H1 (cell line): ENCODE results near the gene PPP4R4. TPM values are rescaled to one million over a fixed set of nuclear protein-coding genes. Genes with fewer than 3 reads are reported as not detected.

Experiments used
- ASH2L ChIP-seq: fragments of 200-600, 300-600 bp; sonication (generic); IDR thresholded peaks from one replicate; pipeline ENCODE4 v1.7.1; 2017; ENCODE audit warnings: low read length
- BACH1 ChIP-seq: IDR thresholded peaks from 2 replicates; pipeline ENCODE4 v1.6.1; 2012; ENCODE audit warnings: low read length, improper control_type of control experiment
- CHD7 ChIP-seq: fragments of 300-600 bp; sonication (generic); IDR thresholded peaks from 2 replicates; pipeline ENCODE4 v1.7.1; 2012; ENCODE audit warnings: low read length, moderate library complexity, mild to moderate bottlenecking, inconsistent platforms; ENCODE audit not compliant: insufficient replicate concordance
- KDM1A ChIP-seq: fragments of 200-600, 300-600 bp; sonication (generic); IDR thresholded peaks from 2 replicates; pipeline ENCODE4 v1.7.1; 2016; ENCODE audit warnings: mild to moderate bottlenecking, low read length, borderline replicate concordance
- polyA plus RNA-seq, 7 experiments: library from polyadenylated mRNA; depleted of rRNA in 3 of 7; stranded (reverse) in 5 of 7; unstranded in 2 of 7; fragments of >200 nt in 5 of 7; fragments of 200-250 nt in 2 of 7; gene quantifications; 1 replicate in 5 of 7; 2 replicates in 1 of 7; 4 replicates in 1 of 7; pipeline versions ENCODE4 v1.2.1 to v1.2.3, GENCODE V29; 2011 to 2013; ENCODE audit warnings: missing spikeins in 2 of 7, mixed read lengths in 2 of 7
- total RNA-seq: library from RNA; stranded (reverse); fragmentation: NEBNext Ultra II Directional; extraction: Animal tissue kit (Norgen Biotek cat#: 25700); gene quantifications from 2 replicates; pipeline ENCODE4 v1.2.1, GENCODE V29; 2021

Gene PPP4R4
- total and polyA plus RNA-seq, 2 of the 8 experiments (the other 6 are each of a cell fraction or from before 2014, with no cell fraction given), result 3.3 to 9.6 TPM

DNA sequence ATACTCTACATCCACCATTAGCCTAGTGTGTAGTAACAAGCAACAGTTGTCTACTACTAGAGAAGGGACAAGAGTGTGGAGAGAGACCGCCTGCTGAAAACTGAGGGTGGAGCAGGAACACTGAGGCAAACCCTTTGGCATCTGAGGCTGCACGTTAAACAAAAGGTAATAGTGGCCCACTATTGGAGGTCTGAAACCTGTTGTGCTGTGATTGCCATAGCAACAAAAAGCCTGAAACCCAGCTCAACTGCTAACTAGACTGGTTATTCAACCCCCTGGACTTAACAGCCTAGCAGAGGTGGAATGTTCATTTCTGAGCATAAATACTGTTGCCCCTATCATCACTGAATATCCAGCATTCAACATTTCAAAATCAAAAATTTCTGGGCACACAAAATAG lies 43.0 kb downstream of the PPP4R4 start (continued):
- TF ChIP-seq CHD7 (no peak), KDM1A (no peak), ASH2L (no peak), BACH1 (no peak)
